HG03135 (cell line): ENCODE data around the gene NEK5.

Experiments used
- ATAC-seq: cut with Tn5 transposase; IDR thresholded peaks from one replicate; pipeline ENCODE4 v1.9.1; 2021; ENCODE audit warnings: mild to moderate bottlenecking, moderate library complexity; ENCODE audit not compliant: unreplicated experiment

The NEK5 gene

DNA sequence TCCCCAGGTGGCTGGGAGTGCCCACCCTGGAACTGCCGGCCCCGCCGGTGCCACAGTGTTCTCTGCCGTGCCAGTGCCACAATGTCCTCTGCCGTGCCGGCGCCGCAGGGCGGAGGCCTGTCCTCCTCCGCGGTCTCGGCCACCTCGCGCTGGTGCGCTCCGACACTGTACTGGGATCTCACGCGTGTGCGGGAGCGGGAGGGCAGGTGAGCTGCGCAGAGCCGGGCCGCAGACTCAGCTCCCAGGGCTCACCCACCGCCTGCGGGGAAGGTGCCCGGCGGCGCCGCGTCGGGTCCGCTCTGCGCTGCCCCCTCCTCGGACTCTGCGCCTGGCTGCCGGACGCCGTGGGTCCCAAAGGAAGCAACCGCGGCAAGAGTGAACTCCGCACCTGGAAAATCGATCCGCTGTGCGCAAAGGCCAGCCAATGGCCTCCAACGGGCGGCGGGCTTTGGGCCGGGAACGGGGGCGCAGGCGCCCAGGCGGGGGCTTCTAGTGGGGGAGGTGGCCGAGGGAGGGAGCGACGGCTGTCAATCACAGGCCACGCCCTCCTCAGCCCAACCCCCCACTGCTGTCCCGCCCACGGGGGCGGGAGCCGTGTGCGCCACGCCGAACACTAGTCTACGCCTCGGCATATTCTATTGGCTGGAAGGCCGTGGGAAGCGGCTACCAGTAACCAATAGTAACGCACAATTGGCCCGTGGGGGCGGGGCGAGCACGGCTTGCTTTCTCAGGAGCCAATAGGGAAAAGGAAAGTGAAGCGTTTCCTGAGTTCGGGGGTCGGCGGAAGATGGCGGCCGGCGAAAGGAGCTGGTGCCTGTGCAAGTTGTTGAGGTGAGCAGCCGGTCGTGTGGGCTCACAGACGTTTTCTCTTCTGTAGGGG is 117.0 kb downstream of the NEK5 start, which contains the start of gene ALG11:
Gene ALG11 (plus strand): TSS at position 767 of the 880 bp plus-strand sequence. CDS start 21 bp downstream, at position 788.
- ATAC-seq: peak; percentile 99

DNA sequence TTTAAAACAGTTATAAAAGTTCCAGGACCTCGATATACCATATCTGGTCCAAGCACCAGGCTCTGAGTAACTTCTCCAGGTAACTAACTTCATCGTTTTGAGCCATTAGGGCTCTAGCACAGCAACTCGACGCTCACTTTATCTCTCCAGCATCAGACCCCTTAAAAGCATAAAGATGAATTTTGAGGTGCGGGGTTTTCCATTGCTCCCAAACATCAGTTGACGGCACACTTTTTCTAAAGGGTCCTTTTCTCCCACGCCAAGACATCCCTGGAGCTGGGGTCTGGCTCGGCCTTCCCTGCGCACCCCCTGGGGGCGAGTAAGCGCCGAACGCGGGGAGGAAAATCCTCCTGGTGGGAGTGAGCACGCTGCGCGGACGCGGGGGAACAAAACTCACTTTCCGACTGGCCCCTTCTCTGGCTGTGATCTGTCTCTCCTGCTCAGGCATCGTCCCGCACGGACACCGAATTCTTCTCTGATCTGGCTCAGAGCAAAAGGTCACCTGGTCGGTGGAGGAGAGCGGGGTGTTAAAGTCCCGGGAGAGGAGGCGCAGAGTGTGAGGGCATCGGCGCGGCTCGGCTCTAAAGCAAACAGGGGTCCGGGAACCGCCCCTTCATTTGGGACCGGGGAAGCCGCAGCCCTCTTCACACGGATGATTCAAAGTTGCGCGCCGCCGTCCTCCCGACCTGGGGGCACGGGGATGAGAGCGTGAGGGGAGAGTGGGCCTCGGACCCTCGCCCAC is 117.8 kb downstream of the NEK5 start, which contains the start of gene ATP7B:
Gene ATP7B (minus strand): TSS at position 561 of the 742 bp plus-strand sequence. CDS start 113 bp downstream, at position 448.
- peak; percentile 11 for ATAC-seq

DNA sequence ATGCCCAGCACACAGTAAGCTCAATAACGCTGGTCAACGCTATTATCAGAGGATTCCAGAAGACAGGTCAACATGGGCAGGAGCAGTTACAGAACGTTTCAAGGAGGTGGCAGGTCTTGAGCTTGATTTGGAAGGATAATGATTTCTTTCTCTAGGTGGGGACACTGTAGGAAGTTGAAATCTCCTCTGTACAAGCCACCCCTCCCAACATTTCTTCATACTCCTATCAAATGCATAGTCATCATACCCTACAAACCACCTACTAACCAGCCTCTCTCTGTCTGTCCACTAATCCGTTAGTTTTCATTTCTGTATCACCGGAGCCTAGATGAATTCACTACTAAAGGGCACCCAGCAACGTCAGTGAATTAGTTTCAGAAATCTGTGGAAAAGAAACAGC is 118.9 kb downstream of the NEK5 start:
- no peak for ATAC-seq

DNA sequence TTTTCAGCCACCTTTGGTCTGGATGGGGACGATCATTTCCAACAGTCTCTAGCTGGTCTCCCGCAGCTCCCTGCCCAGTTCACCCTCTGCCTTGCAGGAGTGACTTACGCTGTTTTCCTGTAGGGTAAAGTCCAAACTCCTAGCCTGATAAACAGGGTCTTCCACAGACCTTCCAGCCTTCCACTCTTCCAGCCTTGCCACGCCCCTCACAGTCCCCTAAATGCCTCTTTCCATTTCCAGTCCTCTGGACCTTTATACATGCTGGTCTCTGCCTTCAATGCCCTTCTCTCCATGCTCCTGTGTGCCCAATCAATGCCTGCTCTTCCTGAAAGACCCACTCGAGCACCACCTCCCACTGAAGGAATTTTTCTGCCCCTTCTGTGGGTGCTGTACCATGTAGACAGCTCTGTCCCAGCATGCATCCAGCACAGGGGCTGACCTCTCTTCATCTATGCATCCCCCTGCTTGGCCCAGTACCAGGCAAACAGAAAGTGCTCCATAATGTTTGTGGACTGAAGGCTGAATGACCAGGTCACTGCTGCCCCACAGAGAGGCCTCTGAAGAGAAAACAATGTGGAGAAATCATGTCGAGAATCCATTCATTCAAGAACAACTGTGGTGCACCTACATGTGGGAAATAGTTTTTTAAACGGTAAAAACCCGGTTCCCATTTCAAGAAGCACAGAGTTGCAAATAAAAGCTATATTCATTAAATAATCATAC is 122.2 kb downstream of the NEK5 start:
- no peak for ATAC-seq

DNA sequence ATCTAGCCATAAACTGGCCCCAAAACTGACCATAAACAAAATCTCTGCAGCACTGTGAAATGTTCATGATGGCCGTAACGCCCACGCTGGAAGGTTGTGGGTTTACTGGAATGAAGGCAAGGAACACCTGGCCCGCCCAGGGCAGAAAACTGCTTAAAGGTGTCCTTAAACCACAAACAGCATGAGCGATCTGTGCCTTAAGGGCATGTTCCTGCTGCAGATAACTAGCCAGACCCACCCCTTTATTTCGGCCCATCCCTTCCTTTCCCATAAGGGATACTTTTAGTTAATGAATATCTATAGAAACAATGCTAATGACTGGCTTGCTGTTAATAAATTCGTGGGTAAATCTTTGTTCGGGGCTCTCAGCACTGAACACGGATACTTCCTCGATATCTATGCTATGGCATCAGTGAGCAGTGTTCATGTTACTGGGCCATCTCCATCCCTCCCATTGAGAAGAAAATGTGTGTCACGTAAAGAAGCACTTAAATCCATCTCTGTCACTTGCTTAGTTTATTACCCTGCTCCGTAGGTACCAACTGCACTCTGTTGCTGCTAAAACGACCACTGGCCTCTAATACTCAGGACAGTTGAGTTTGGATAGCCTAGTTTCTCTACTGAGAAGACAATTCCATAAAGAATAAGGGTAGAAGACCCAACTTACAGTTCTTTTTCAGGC is 122.9 kb downstream of the NEK5 start:
- ATAC-seq: no peak

DNA sequence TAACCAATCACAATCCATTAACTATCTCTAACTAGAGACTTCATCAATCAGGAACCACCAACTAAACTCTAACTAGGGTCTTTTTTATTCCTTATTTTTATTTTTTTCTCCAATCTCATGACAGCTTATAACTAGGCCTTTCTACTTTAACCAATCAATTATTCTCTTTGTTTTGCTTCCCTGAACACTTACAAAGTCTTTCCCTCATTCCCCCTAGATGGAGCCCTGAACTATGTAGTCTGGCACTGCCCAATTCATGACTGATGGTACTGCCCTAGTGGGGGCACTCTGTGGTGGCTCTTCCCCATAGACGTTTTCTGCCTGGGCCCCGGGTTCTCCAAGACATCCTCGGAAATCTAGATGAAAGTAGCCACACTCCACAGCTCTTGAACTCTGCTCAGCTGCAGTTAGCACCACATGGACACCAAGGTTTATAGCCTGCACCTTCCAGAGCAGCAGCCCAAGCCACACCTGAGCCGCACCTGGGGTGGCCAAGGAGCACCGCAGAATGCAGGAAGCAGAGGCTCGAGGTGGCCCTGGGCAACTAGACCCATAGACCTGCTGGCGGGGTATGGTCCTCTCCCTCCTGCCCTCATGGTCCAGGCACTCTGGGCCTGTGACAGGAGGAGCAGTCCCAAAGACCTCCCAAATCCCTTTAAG is 124.2 kb downstream of the NEK5 start:
- ATAC-seq: no peak

DNA sequence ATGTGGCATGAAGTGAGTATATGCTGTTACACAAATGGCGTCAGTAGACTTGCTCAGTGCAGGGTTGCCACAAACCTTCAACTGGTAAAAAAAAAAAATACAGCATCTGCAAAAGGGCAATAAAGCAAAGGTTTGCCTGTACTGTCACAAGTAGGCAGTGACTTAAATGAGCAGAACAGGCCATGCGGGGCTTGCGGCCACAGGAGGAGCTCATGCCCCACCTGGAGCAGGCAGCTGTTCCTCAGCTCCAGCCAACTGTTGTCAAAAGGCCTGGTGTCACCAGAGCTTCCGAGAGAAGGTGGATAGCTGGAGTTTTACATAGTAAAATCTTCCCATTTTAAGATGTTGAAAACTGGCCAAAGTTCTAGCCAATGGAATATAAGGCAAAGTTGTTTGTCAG is 125.3 kb downstream of the NEK5 start:
- no peak for ATAC-seq

DNA sequence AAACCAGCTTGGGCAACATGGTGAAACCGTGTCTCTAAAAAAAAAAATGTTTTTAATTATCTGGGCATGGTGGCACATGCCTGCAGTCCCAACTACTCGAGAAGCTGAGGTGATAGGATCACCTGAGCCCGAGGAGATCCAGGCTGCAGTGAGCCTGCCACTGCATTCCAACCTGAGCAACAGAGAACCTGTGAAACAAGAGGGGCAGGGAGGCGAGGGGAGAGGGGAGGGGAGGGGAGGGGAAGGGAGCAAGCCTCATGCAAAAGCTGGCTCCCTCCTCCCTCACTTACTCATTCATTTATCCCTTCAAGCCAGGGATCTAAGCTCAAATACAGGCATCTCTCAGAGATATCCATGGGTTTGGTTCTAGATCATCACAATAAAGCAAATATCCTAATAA is 126.5 kb downstream of the NEK5 start:
- no peak for ATAC-seq

DNA sequence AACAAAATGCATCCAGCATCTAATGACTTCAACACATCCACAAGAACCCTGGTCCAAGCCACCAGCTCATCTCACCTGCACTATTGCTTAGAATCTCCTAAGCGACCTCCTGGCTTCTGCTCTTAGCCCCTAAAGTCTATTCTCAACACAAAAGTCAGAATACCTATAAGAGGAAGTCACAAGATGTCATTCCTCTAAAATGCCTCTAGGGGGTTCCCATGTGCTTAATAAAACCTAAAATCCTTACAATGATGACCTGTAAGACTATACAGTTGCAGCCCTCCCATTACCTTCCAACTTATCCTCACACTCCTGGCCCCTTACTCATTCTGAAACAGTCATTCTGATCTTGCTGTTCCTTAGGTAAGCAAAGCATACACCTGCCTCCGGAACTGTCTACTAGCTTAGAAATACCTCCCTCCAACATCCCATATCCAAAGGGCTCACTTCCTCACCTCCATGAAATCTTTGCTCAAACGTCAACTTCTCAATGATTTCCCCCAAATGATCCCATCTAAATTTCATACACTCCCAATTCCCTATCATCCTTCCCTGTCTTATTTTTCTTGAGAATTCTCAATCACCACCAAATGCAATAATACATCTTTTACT is 127.6 kb downstream of the NEK5 start:
- ATAC-seq: no peak

DNA sequence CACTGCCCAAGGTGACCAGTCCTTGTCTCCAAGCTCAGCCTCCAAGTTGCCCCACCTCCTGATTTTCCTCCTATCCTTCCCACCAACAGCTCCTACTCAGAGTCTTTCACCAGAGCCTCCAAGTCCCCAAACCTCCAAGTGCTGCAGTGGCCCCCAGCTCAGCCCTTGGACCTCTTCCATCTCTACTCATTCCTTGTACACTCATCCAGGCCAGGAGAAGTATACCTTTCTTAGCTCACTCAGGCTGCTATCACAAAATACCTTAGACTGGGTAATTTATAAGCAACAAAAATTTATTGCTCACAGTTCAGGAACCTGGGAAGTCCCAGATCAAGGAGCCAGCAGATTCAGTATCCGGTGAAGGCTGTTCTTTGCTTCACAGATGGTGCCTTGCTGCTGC is 129.0 kb downstream of the NEK5 start:
- ATAC-seq: no peak

DNA sequence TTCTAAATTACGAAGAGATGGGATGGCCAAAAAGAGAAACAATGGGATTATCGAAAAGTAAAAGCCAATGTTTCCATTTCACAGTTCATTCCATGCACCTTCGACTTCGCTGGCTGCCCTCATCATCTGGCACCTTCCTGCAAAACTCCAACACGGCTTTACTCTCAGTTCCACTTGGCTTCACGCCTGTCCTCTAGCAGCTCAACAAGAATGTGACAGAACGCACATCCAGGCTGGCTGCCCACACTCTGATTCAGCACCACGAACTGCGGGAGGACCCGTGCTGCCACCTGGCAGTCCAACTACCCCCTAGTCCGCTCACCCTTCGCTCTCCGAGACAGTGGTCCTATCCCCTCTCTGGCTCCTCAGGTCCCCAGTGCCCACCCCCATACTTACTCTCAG is 129.4 kb downstream of the NEK5 start:
- ATAC-seq: no peak

DNA sequence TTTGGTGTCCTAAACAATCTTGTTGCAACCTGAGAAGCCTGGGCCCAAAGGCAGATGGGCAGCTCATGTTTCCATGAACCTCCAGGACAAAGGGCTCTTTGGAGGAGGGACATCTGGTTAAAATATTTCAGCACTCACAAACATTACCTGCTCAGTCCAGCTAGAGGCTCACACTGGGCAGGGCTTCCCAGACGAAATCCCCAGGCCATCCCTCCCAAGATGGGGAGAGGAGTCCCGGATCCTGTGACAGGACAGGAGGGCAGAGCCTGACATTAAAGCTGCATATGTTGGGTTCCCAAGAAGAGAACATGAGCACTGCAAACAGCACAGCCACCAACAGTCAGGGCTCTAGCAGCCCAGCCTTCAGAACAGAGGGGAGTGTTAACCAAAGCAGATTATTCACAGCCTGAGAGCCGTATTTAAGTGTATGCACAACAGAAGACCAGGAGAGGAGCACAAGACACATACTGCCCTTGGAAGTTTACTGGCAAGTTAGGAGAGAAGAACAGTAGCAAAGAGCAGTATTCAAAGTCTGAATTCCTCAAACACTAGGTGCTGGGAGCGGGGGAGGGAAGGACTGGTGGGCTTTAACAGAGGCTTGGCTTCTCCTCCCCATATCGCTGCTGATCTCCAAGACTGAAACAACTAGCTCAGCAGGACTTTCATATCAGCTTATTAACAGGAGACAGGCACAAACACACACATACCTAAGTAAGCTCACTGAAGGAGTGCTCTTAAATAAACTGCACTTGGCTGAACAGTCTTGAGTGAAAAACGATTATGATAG is 130.0 kb downstream of the NEK5 start:
- no peak for ATAC-seq

DNA sequence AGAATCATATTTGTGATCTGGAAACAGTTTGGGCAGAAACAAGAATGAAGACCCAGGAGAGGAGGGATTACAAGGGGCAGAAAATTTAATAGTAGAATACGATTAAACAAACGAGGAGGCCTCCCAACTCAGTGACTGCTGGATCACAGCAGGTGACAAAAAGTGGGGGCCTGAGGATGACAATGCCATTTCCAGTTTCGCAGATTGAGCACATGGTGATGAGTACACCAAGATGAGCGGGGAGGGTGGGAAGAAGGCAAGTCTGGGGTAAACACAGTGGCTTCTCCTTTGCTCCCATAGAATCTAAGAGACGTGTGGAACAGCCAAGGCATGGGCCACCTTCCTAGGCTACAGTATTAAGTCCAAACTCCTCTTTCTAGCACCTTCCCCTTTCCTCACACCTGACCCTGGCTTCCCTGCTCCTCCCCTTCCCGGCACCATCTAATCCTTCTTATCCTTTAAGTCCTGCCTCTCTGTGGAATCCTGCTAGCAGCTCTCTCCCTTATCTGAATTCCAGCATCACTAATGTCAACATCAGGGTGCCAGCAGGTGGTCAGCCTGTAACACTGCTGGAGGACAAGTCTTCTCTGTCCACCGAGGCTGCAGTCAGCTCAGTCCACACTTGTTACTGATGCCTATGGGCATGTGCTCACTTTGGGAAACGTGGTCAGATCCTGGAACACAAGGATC is 131.1 kb downstream of the NEK5 start:
- ATAC-seq: no peak

DNA sequence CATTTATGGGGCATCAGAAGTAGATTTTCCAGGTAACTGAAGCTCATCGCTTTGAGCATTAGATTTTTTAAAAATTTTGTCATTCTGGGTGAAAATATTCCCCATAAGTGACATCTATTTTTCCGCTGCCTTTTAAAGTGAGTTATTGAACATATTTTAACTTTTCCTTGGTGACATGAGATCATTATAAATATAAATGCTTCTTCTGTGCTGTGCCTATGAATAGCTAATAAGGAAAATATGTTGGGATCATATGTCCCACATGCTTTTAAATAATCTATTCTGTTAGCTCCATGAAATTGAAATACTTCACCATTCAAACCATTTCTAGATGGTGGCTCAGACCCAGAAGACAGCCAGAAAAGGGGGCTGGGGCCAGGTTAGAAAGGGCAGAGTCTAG is 131.7 kb downstream of the NEK5 start:
- no peak for ATAC-seq

DNA sequence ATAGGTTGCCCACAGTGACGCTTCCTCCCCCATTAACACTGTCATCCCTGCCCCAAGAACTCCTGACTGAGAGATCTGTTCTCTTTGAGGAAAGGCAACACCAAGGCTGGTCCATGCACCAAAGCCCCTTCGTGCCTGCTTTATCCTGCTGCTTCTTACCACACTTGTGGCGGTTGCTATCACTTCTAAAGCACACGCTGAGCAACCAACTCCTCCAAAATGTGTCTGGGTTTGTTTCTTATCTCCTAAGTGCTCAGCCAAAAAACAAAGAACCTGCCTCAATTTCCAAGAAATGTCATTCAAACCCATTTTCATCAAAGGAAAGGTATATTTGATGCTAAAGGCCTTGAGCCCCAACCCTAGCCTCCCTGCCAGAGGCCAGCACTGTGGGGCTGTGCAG is 132.2 kb downstream of the NEK5 start:
- no peak for ATAC-seq

DNA sequence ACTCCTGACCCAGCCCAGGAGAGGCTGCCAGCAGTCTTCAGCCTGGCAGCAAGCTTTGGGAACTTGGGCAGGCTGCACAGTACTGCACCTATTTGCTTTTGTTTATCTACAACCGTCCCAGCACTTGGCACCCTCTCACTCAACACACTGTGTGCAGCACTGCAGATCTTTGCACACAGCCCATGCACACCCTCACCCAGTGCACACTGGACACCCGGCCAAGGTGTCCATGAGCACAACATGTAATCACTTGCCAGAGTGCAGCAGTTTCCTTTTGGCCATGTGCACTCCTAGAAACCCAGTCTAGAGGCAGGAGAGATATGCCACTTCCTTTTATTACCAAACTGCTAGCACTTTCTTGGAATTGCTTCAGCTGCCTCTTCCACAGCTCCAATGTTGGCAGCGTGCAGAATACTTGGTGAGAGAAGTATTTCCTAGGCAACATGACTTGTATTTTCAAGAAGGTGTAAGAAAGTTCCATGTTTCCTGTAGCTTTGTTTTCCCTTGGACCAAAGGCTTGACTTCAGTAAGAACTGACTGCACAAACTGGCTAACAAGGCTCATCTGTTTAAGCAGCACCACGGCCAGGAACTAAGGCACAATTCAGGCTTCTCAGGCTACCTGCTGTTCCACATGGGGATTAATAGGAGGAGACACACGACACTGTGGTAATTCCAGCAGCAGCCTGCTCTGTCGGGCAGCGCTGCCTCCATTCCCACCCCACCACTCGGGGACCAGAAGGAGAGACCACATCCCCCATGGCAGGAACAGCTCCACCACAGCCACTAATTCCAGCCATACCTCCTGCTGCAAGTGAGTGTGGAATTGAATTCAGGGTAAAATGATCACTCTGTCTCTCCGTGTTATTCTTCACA is 133.0 kb downstream of the NEK5 start:
- ATAC-seq: no peak

DNA sequence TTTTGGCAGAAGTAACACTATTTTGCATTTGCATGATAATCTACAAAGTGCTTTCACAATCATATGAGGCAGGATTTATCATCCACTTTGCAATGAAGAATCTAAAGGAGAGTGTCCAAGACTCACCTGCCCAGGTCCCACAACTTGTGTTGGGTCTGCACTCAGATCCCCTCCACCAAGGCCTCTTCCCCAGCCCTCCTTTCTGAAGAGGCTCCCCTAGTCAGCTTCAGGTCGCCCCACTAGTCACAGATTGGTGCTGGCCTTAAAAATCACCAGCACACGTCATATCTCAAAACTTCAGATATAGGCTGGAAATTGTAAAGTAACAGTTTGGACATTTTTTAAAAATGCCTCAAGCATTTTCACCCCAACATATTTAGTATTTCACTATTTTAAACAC is 135.2 kb downstream of the NEK5 start:
- no peak for ATAC-seq
